K562 (cell line): ENCODE measurements around the gene PAK1IP1. TPM values are rescaled to one million over a fixed set of nuclear protein-coding genes. Genes with fewer than 3 reads are reported as not detected.

Source experiments
- ATAC-seq: fragments of 200-7000 bp; cut with Tn5 transposase; 3 replicates; pipeline ENCODE4 v1.9.1; 2020; ENCODE audit warnings: moderate library complexity
- BruUV-seq: library from RNA; stranded (reverse); fragments of 400-500 nt; replicated peaks from 2 replicates; lab custom pipeline; 2021; lab: Mats Ljungman, UMichigan
- CTCF ChIA-PET: fragments of 300-600 bp; formaldehyde crosslinking; extraction: SDS; loops from one replicate; lab custom pipeline; 2021; ENCODE audit warnings: low intra/inter-chr PET ratio; lab: Yijun Ruan, JAX
- POLR2A ChIA-PET: fragments of 300-600, 350-650 bp; sonication (Branson Sonifier 250); formaldehyde crosslinking; extraction: SDS; loops from one replicate; lab custom pipeline; 2021; ENCODE audit warnings: antibody characterized with exemption, inconsistent platforms; lab: Yijun Ruan, JAX
- DNase-seq, 4 experiments: peaks; one replicate each; pipeline versions ENCODE4 v3.0.0 to v3.0.0-alpha.2; 2011 to 2018; ENCODE audit warnings: low spot score in 3 of 4, mixed read lengths in 3 of 4; ENCODE audit errors: extremely low read depth in 1 of 4
- FAIRE-seq: peaks from 2 replicates; lab custom pipeline; 2011; peaks lifted over from hg19 to GRCh38; lab: Jason Lieb, UNC
- H2AFZ ChIP-seq: 2 replicates; pipeline ENCODE4 v1.6.0; 2011; ENCODE audit warnings: low read depth, low read length, control low read depth, inconsistent platforms
- H3K27ac ChIP-seq: fragments of 200-600 bp; 3 replicates; pipeline ENCODE4 v1.8.0; 2011; ENCODE audit warnings: low read depth, mild to moderate bottlenecking, control low read depth, inconsistent platforms, low read length, moderate library complexity, mixed read lengths; ENCODE audit errors: extremely low read depth
- H3K27me3 ChIP-seq, 2 experiments: fragments of 300-600 bp in 1 of 2; 2 replicates in 1 of 2; 3 replicates in 1 of 2; pipeline versions ENCODE4 v1.6.0 to v1.8.0; 2011; ENCODE audit warnings: inconsistent platforms in 2 of 2, low read length in 2 of 2, mild to moderate bottlenecking in 1 of 2, mixed read lengths in 1 of 2, moderate library complexity in 1 of 2; ENCODE audit not compliant: control insufficient read depth in 2 of 2, insufficient read depth in 2 of 2
- H3K36me3 ChIP-seq: fragments of 300-600 bp; 3 replicates; pipeline ENCODE4 v1.8.0; 2011; ENCODE audit warnings: mild to moderate bottlenecking, low read length, inconsistent platforms; ENCODE audit not compliant: control insufficient read depth, insufficient read depth
- H3K4me1 ChIP-seq, 2 experiments: fragments of 200-600 bp in 1 of 2; replicated peaks in 1 of 2; 2 replicates in 1 of 2; 3 replicates in 1 of 2; pipeline versions ENCODE4 v1.5.1 to v1.8.0; 2011; ENCODE audit warnings: inconsistent platforms in 2 of 2, low read length in 2 of 2, mild to moderate bottlenecking in 1 of 2, mixed read lengths in 1 of 2, moderate library complexity in 1 of 2; ENCODE audit not compliant: control insufficient read depth in 2 of 2, insufficient read depth in 2 of 2
- H3K4me2 ChIP-seq: 2 replicates; pipeline ENCODE4 v1.6.1; 2011; ENCODE audit warnings: low read length, control low read depth, inconsistent platforms, mixed read lengths; ENCODE audit not compliant: insufficient read depth
- H3K4me3 ChIP-seq: fragments of 200-600 bp; sonication (generic), shearing (Covaris generic); 2 replicates; pipeline ENCODE4 v1.5.1; 2016; ENCODE audit warnings: control low read depth, inconsistent platforms
- H3K79me2 ChIP-seq: fragments of 200-600 bp; 3 replicates; pipeline ENCODE4 v1.8.0; 2011; ENCODE audit warnings: low read length, inconsistent platforms; ENCODE audit not compliant: control insufficient read depth, insufficient read depth
- H3K9ac ChIP-seq, 2 experiments: 2 replicates each; pipeline versions ENCODE4 v1.6.0 to v1.6.1; 2011; ENCODE audit warnings: low read depth in 2 of 2, low read length in 2 of 2, control low read depth in 1 of 2, inconsistent platforms in 1 of 2, mild to moderate bottlenecking in 1 of 2, mixed read lengths in 1 of 2; ENCODE audit not compliant: insufficient read depth in 1 of 2
- H3K9me1 ChIP-seq: one replicate; pipeline ENCODE4 v1.6.0; 2011; ENCODE audit warnings: inconsistent platforms, mild to moderate bottlenecking, low read length, moderate library complexity; ENCODE audit not compliant: control insufficient read depth, insufficient read depth
- H3K9me3 ChIP-seq: replicated peaks from 2 replicates; pipeline ENCODE4 v1.5.1; 2011; ENCODE audit warnings: low read depth, low read length, inconsistent platforms; ENCODE audit not compliant: control insufficient read depth, insufficient read depth
- H4K20me1 ChIP-seq: replicated peaks from 2 replicates; pipeline ENCODE4 v1.6.1; 2011; ENCODE audit warnings: low read length, inconsistent platforms, mixed read lengths; ENCODE audit not compliant: control insufficient read depth, insufficient read depth
- CBFB ChIP-seq: sonication (generic); formaldehyde crosslinking; IDR thresholded peaks from 2 replicates; pipeline ENCODE4 v1.4.0; 2020; ENCODE audit warnings: mild to moderate bottlenecking, missing genetic modification reagents
- DPF2 ChIP-seq: fragments of 450-650 bp; IDR thresholded peaks from 2 replicates; pipeline ENCODE4 v1.6.1; 2016
- ELF1 ChIP-seq: fragments of 200-800 bp; sonication (Bioruptor generic); IDR thresholded peaks from 2 replicates; pipeline ENCODE4 v1.6.1; 2016; ENCODE audit warnings: missing genetic modification characterization, missing compliant biosample characterization
- FOXA1 ChIP-seq: fragments of 450-650 bp; IDR thresholded peaks from 2 replicates; pipeline ENCODE4 v1.6.1; 2016; ENCODE audit warnings: mild to moderate bottlenecking, borderline replicate concordance
- HLTF ChIP-seq: fragments of 450-650 bp; IDR thresholded peaks from 2 replicates; pipeline ENCODE4 v1.6.1; 2016
- KDM1A ChIP-seq, 2 experiments: fragments of 450-650 bp; IDR thresholded peaks; 2 replicates each; pipeline ENCODE4 v1.6.1; 2016; ENCODE audit warnings: mild to moderate bottlenecking in 2 of 2
- MBD1 ChIP-seq: fragments of 250-450 bp; sonication (Bioruptor Pico); IDR thresholded peaks from 2 replicates; pipeline ENCODE4 v1.8.0; 2022; ENCODE audit warnings: inconsistent platforms
- MIER1 ChIP-seq: fragments of 450-650 bp; IDR thresholded peaks from 2 replicates; pipeline ENCODE4 v1.6.1; 2016; ENCODE audit warnings: antibody characterized with exemption, mild to moderate bottlenecking, low read depth
- MYNN ChIP-seq, 2 experiments: sonication (generic); formaldehyde crosslinking in 1 of 2; IDR thresholded peaks; 2 replicates each; pipeline versions ENCODE4 v1.5.0 to v1.6.1; 2016 to 2020; ENCODE audit warnings: antibody characterized with exemption in 1 of 2, missing genetic modification reagents in 1 of 2
- NBN ChIP-seq: fragments of 450-650 bp; IDR thresholded peaks from 2 replicates; pipeline ENCODE4 v1.6.1; 2016; ENCODE audit warnings: low read depth, mild to moderate bottlenecking
- NCOA4 ChIP-seq: fragments of 450-650 bp; IDR thresholded peaks from 2 replicates; pipeline ENCODE4 v1.6.1; 2018; ENCODE audit warnings: mild to moderate bottlenecking; ENCODE audit not compliant: partially characterized antibody
- PBX2 ChIP-seq, 2 experiments: IDR thresholded peaks in 1 of 2; conservative IDR thresholded peaks in 1 of 2; 2 replicates each; pipeline ENCODE4 v1.6.1; 2016; ENCODE audit warnings: low read depth in 2 of 2, mild to moderate bottlenecking in 1 of 2, missing compliant biosample characterization in 1 of 2, missing genetic modification characterization in 1 of 2, moderate library complexity in 1 of 2
- RBBP5 ChIP-seq: fragments of 200-600 bp; sonication (generic); IDR thresholded peaks from 2 replicates; pipeline ENCODE4 v1.6.1; 2012; ENCODE audit warnings: borderline replicate concordance, mild to moderate bottlenecking, low read length, control low read depth, inconsistent platforms; ENCODE audit not compliant: insufficient read depth, poor library complexity, severe bottlenecking
- ZC3H8 ChIP-seq: fragments of 450-650 bp; IDR thresholded peaks from 2 replicates; pipeline ENCODE4 v1.6.1; 2017
- ZNF77 ChIP-seq: fragments of 250-450 bp; sonication (Bioruptor Pico); IDR thresholded peaks from 2 replicates; pipeline ENCODE4 v1.5.0; 2020
- ZNF785 ChIP-seq: fragments of 250-450 bp; sonication (Bioruptor Pico); IDR thresholded peaks from 2 replicates; pipeline ENCODE4 v1.4.0; 2020; ENCODE audit warnings: mild to moderate bottlenecking
- ZNF79 ChIP-seq: fragments of 250-450 bp; sonication (Bioruptor Pico); IDR thresholded peaks from 2 replicates; pipeline ENCODE4 v1.4.0; 2020; ENCODE audit warnings: low read depth, mild to moderate bottlenecking, moderate library complexity
- WGBS: fragments of 100-300 bp; shearing (Covaris generic); methylation state at CpG from one replicate; pipeline ENCODE4 v1.1.6; 2016; ENCODE audit warnings: low coverage, mixed read lengths; ENCODE audit not compliant: insufficient coverage; ENCODE audit errors: missing lambda C conversion rate; 5-methylcytosine and 5-hydroxymethylcytosine counted together
- in situ Hi-C: fragments of 300-500 bp; cut with MboI; formaldehyde crosslinking; loops from 4 replicates; pipeline ENCODE4 v1.15.0; 2018; ENCODE audit warnings: inconsistent platforms, mixed read lengths
- intact Hi-C: fragments of 100-400 bp; cut with micrococcal nuclease; formaldehyde crosslinking; loops from 2 replicates; pipeline ENCODE4 v1.14.2; 2022
- polyA plus RNA-seq, 8 experiments: library from polyadenylated mRNA; depleted of rRNA in 4 of 8; stranded (reverse) in 5 of 8; unstranded in 3 of 8; fragments of >200 nt; fragmentation: Nextera tagmentation in 2 of 8; fragmentation: Illumina TruSeq in 1 of 8; extraction: Ambion mirVana in 2 of 8; extraction: Trizol in 1 of 8; gene quantifications; 2 replicates each; pipeline versions ENCODE4 v1.2.1 to v1.2.3, GENCODE V29; 2011 to 2014; ENCODE audit warnings: inconsistent platforms in 1 of 8, missing spikeins in 1 of 8
- total RNA-seq, 7 experiments: library from RNA; depleted of rRNA in 6 of 7; stranded (reverse); fragments of >200 nt in 6 of 7; fragmentation: Illumina TruSeq in 2 of 7; extraction: Trizol in 2 of 7; gene quantifications; 2 replicates each; pipeline versions ENCODE4 v1.2.1 to v1.2.3, GENCODE V29; 2011 to 2021; ENCODE audit warnings: low replicate concordance in 1 of 7

Gene PAK1IP1
- total and polyA plus RNA-seq, 9 of the 15 experiments (the other 6 are each of a cell fraction or from before 2014, with no cell fraction given) = 50.0 to 200 (median 87.0) TPM

- no peaks in the 10 kb centered on the region for H3K27me3 ChIP-seq
- peak overlapping the region; percentile 85 to 92; a peak in 3 of 4 replicates for H3K9ac ChIP-seq
- FAIRE-seq = no peak
- H3K36me3 ChIP-seq = peaks cover 20% of the 10 kb centered on the region; the same call in 2 of the 3 replicates
- no peaks in the 10 kb centered on the region for H4K20me1 ChIP-seq
- DNase-seq = no peak
- 69% methylated on average over 11 of the region's 11 CpGs for WGBS
- H3K4me3 ChIP-seq = peak overlapping the region; percentile 64
- CTCF ChIA-PET = no interaction called here
- H3K9me3 ChIP-seq = peaks cover 13% of the 10 kb centered on the region
- in situ Hi-C loops = no loop called here
- H2AFZ ChIP-seq = peak overlapping the region; percentile 90
- peaks cover 36% of the 10 kb centered on the region for H3K79me2 ChIP-seq
- BruUV-seq = no TSS peak
- H3K27ac ChIP-seq = peak overlapping the region; percentile 88
- peak overlapping the region; percentile 79 for H3K4me2 ChIP-seq
- intact Hi-C loops = loop anchor here (1.0 to 2.0 kb wide), 3 partner anchors 25 to 165 kb away; partner anchors contain the start of genes SYCP2L and TMEM14B
- POLR2A ChIA-PET = interaction anchor here (0.6 to 4.0 kb wide), 15 partner anchors 9 to 1380 kb away, joined by 3 to 48 read pairs (median 4); partner anchors contain the start of genes C6orf52, PAK1IP1 and TMEM14B
- no peaks in the 10 kb centered on the region for H3K9me1 ChIP-seq
- no peak for ATAC-seq
- H3K4me1 ChIP-seq = peaks cover 39 to 44% of the 10 kb centered on the region in 2 experiments
- TF ChIP-seq ZNF785 (no peak), MYNN (IDR thresholded peaks at IDR 0.05) (no peak), MYNN (CRISPR knock-in tag; IDR thresholded peaks at IDR 0.05) (no peak), NBN (0 out of 2 replicates have a peak, but pooled peaks have one; percentile 9), ZC3H8 (no peak), ZNF79 (CRISPR knock-in tag) (no peak), CBFB (CRISPR knock-in tag) (no peak), MIER1 (0 out of 2 replicates have a peak, but pooled peaks have one; percentile 26), RBBP5 (no peak), NCOA4 (peak; percentile 25), HLTF (0 out of 2 replicates have a peak, but pooled peaks have one; percentile 46), ELF1 (tag) (peak; percentile 4; the same call in 1 of the 2 replicates), FOXA1 (no peak), KDM1A (IDR thresholded peaks at IDR 0.05) (peak in 1 of 2 experiments; percentile 28; a peak in 1 of 4 replicates), ZNF77 (no peak), MBD1 (CRISPR knock-in tag) (no peak), DPF2 (no peak; the same call in 1 of the 2 replicates), PBX2 (CRISPR knock-in tag; IDR thresholded peaks at IDR 0.05; ENCODE audit: low read depth) (no peak), PBX2 (tag; conservative IDR thresholded peaks at IDR 0.05; ENCODE audit: low read depth) (no peak)
These were observed 27.2 kb downstream of the PAK1IP1 start for GRCh38 chr6:10721850-10722569.
